Measurements from ENCODE around the gene WFDC5.

DNA sequence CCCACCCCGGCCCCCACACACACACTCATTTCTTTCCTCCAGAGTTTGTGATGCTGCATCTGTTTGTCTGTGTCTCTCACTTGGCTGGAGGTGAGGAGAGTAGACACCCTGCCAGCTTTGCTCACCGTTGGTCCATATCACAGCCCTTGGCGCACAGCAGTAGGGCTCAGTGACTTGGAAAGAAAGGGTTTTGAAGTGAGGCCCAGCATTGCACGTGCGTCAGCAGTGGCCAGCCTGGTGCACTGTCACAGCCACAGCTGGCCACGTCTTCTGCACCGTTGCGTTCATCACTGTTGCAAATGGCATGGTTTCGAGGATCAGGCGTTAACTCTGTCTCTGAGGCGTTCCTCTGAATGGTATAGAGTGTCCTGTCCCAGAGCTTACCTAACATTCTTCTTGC lies 3.7 kb downstream of the WFDC5 start:
- TF ChIP-seq CTCF (IDR thresholded peaks at IDR 0.05; ENCODE audit: insufficient read depth, low read length, poor library complexity, severe bottlenecking) (no peak), EZH2phosphoT487 (conservative IDR thresholded peaks at IDR 0.05; ENCODE audit: low read length) (no peak)

Data from SU-DHL-6 (cell line).